ENCODE results near the gene ARID1B. TPM values are rescaled to one million over a fixed set of nuclear protein-coding genes. Genes with fewer than 3 reads are reported as not detected.

The ARID1B gene
- total and polyA plus RNA-seq, 2 donors, result 36.2 to 213 TPM

GRCh38 chr6:157078326-157078725 is 301.1 kb downstream of the ARID1B start:
- H3K27ac ChIP-seq (ENCODE audit: low read depth), result no peak overlapping the region
- WGBS, result 81% methylated on average over 3 of the region's 3 CpGs
- no peak overlapping the region for H3K4me3 ChIP-seq (ENCODE audit: low read depth, low read length)
- no peaks in the 10 kb centered on the region for H3K36me3 ChIP-seq (ENCODE audit: insufficient read depth)
- DNase-seq (ENCODE audit: extremely low spot score), result no peak
- peaks cover 3% of the 10 kb centered on the region for H3K4me1 ChIP-seq (ENCODE audit: insufficient read depth)

GRCh38 chr6:157079277-157079676 is 302.1 kb downstream of the ARID1B start:
- Histone ChIP-seq H3K36me3 (ENCODE audit: insufficient read depth) (no peaks in the 10 kb centered on the region), H3K4me3 (ENCODE audit: low read depth, low read length) (no peak overlapping the region), H3K27ac (ENCODE audit: low read depth) (no peak overlapping the region), H3K4me1 (ENCODE audit: insufficient read depth) (peaks cover 2% of the 10 kb centered on the region)
- WGBS, result 88% methylated on average over 1 of the region's 1 CpG
- DNase-seq (ENCODE audit: extremely low spot score), result no peak

GRCh38 chr6:157079771-157080170 is 302.6 kb downstream of the ARID1B start:
- H3K4me1 ChIP-seq (ENCODE audit: insufficient read depth), result peaks cover 2% of the 10 kb centered on the region
- DNase-seq (ENCODE audit: extremely low spot score), result no peak
- no peaks in the 10 kb centered on the region for H3K36me3 ChIP-seq (ENCODE audit: insufficient read depth)
- no peak overlapping the region for H3K4me3 ChIP-seq (ENCODE audit: low read depth, low read length)
- 88% methylated on average over 3 of the region's 3 CpGs for WGBS
- no peak overlapping the region for H3K27ac ChIP-seq (ENCODE audit: low read depth)

- DNase-seq (ENCODE audit: extremely low spot score), result no peak
- Histone ChIP-seq H3K4me3 (ENCODE audit: low read depth, low read length) (no peak overlapping the region), H3K27ac (ENCODE audit: low read depth) (no peak overlapping the region), H3K36me3 (ENCODE audit: insufficient read depth) (peaks cover 2% of the 10 kb centered on the region), H3K4me1 (ENCODE audit: insufficient read depth) (peaks cover 2% of the 10 kb centered on the region)
Measured at GRCh38 chr6:157080986-157081391, 303.8 kb downstream of the ARID1B start.

GRCh38 chr6:157083343-157083742 is 306.2 kb downstream of the ARID1B start:
- H3K36me3 ChIP-seq (ENCODE audit: insufficient read depth), result peaks cover 2% of the 10 kb centered on the region
- H3K4me1 ChIP-seq (ENCODE audit: insufficient read depth), result peaks cover 2% of the 10 kb centered on the region
- WGBS, result 80% methylated on average over 7 of the region's 7 CpGs
- H3K27ac ChIP-seq (ENCODE audit: low read depth), result no peak overlapping the region
- no peak overlapping the region for H3K4me3 ChIP-seq (ENCODE audit: low read depth, low read length)
- DNase-seq (ENCODE audit: extremely low spot score), result no peak

- peaks cover 2% of the 10 kb centered on the region for H3K4me1 ChIP-seq (ENCODE audit: insufficient read depth)
- 95% methylated on average over 6 of the region's 6 CpGs for WGBS
- peaks cover 2% of the 10 kb centered on the region for H3K36me3 ChIP-seq (ENCODE audit: insufficient read depth)
- DNase-seq (ENCODE audit: extremely low spot score), result no peak
- H3K27ac ChIP-seq (ENCODE audit: low read depth), result no peak overlapping the region
- no peak overlapping the region for H3K4me3 ChIP-seq (ENCODE audit: low read depth, low read length)
Measured at GRCh38 chr6:157086632-157087031, 309.5 kb downstream of the ARID1B start.

GRCh38 chr6:157087974-157088373 is 310.8 kb downstream of the ARID1B start:
- Histone ChIP-seq H3K4me1 (ENCODE audit: insufficient read depth) (peaks cover 2% of the 10 kb centered on the region), H3K36me3 (ENCODE audit: insufficient read depth) (peaks cover 2% of the 10 kb centered on the region), H3K4me3 (ENCODE audit: low read depth, low read length) (no peak overlapping the region), H3K27ac (ENCODE audit: low read depth) (no peak overlapping the region)
- DNase-seq (ENCODE audit: extremely low spot score), result no peak
- 91% methylated on average over 2 of the region's 2 CpGs for WGBS

- Histone ChIP-seq H3K4me1 (ENCODE audit: insufficient read depth) (no peaks in the 10 kb centered on the region), H3K4me3 (ENCODE audit: low read depth, low read length) (no peak overlapping the region), H3K36me3 (ENCODE audit: insufficient read depth) (peaks cover 2% of the 10 kb centered on the region), H3K27ac (ENCODE audit: low read depth) (no peak overlapping the region)
- 85% methylated on average over 3 of the region's 3 CpGs for WGBS
- no peak for DNase-seq (ENCODE audit: extremely low spot score)
Measured at GRCh38 chr6:157088841-157089240, 311.7 kb downstream of the ARID1B start.

GRCh38 chr6:157089258-157089657 is 312.1 kb downstream of the ARID1B start:
- H3K4me1 ChIP-seq (ENCODE audit: insufficient read depth), result no peaks in the 10 kb centered on the region
- H3K27ac ChIP-seq (ENCODE audit: low read depth), result no peak overlapping the region
- peak; percentile 26 for DNase-seq (ENCODE audit: extremely low spot score)
- WGBS, result 50% methylated on average over 3 of the region's 3 CpGs
- no peak overlapping the region for H3K4me3 ChIP-seq (ENCODE audit: low read depth, low read length)
- peaks cover 2% of the 10 kb centered on the region for H3K36me3 ChIP-seq (ENCODE audit: insufficient read depth)

- peaks cover 2% of the 10 kb centered on the region for H3K36me3 ChIP-seq (ENCODE audit: insufficient read depth)
- DNase-seq (ENCODE audit: extremely low spot score), result no peak
- H3K4me1 ChIP-seq (ENCODE audit: insufficient read depth), result no peaks in the 10 kb centered on the region
- no peak overlapping the region for H3K27ac ChIP-seq (ENCODE audit: low read depth)
- H3K4me3 ChIP-seq (ENCODE audit: low read depth, low read length), result no peak overlapping the region
- 52% methylated on average over 9 of the region's 9 CpGs for WGBS
Measured at GRCh38 chr6:157089851-157090250, 312.7 kb downstream of the ARID1B start.

- no peaks in the 10 kb centered on the region for H3K4me1 ChIP-seq (ENCODE audit: insufficient read depth)
- no peak for DNase-seq (ENCODE audit: extremely low spot score)
- 91% methylated on average over 9 of the region's 9 CpGs for WGBS
- no peak overlapping the region for H3K27ac ChIP-seq (ENCODE audit: low read depth)
- H3K36me3 ChIP-seq (ENCODE audit: insufficient read depth), result no peaks in the 10 kb centered on the region
- H3K4me3 ChIP-seq (ENCODE audit: low read depth, low read length), result no peak overlapping the region
Measured at GRCh38 chr6:157090736-157091135, 313.6 kb downstream of the ARID1B start.

GRCh38 chr6:157091243-157091642 is 314.1 kb downstream of the ARID1B start:
- 91% methylated on average over 2 of the region's 2 CpGs for WGBS
- no peak overlapping the region for H3K4me3 ChIP-seq (ENCODE audit: low read depth, low read length)
- no peaks in the 10 kb centered on the region for H3K36me3 ChIP-seq (ENCODE audit: insufficient read depth)
- no peaks in the 10 kb centered on the region for H3K4me1 ChIP-seq (ENCODE audit: insufficient read depth)
- H3K27ac ChIP-seq (ENCODE audit: low read depth), result no peak overlapping the region
- no peak for DNase-seq (ENCODE audit: extremely low spot score)

GRCh38 chr6:157091856-157092460 is 314.8 kb downstream of the ARID1B start:
- no peaks in the 10 kb centered on the region for H3K4me1 ChIP-seq (ENCODE audit: insufficient read depth)
- H3K4me3 ChIP-seq (ENCODE audit: low read depth, low read length), result no peak overlapping the region
- H3K27ac ChIP-seq (ENCODE audit: low read depth), result no peak overlapping the region
- WGBS, result 49% methylated on average over 6 of the region's 6 CpGs
- DNase-seq (ENCODE audit: extremely low spot score), result no peak
- no peaks in the 10 kb centered on the region for H3K36me3 ChIP-seq (ENCODE audit: insufficient read depth)

- 89% methylated on average over 6 of the region's 6 CpGs for WGBS
- Histone ChIP-seq H3K4me3 (ENCODE audit: low read depth, low read length) (no peak overlapping the region), H3K27ac (ENCODE audit: low read depth) (no peak overlapping the region), H3K36me3 (ENCODE audit: insufficient read depth) (no peaks in the 10 kb centered on the region), H3K4me1 (ENCODE audit: insufficient read depth) (no peaks in the 10 kb centered on the region)
- no peak for DNase-seq (ENCODE audit: extremely low spot score)
Measured at GRCh38 chr6:157092736-157093135, 315.6 kb downstream of the ARID1B start.

- Histone ChIP-seq H3K27ac (ENCODE audit: low read depth) (no peak overlapping the region), H3K36me3 (ENCODE audit: insufficient read depth) (no peaks in the 10 kb centered on the region), H3K4me3 (ENCODE audit: low read depth, low read length) (no peak overlapping the region), H3K4me1 (ENCODE audit: insufficient read depth) (no peaks in the 10 kb centered on the region)
- WGBS, result 83% methylated on average over 3 of the region's 3 CpGs
- DNase-seq (ENCODE audit: extremely low spot score), result no peak
Measured at GRCh38 chr6:157093536-157093935, 316.4 kb downstream of the ARID1B start.

Data from urinary bladder (tissue), 4 donors.